OCI-LY3 (cell line): ENCODE measurements around the gene CTCF.

ENCODE experiments used
- H2AFZ ChIP-seq: fragments of 200-600, 300-600 bp; shearing (Covaris generic); 2 replicates; pipeline ENCODE4 v1.6.0; 2014; ENCODE audit warnings: antibody characterized with exemption, low read depth, low read length
- H3K27ac ChIP-seq: fragments of 200-600, 300-600 bp; sonication (generic); 2 replicates; pipeline ENCODE4 v1.5.1; 2014; ENCODE audit warnings: mild to moderate bottlenecking, low read length, moderate library complexity, mixed read lengths
- H3K27me3 ChIP-seq: fragments of 200-600, 300-600 bp; sonication (generic); 2 replicates; pipeline ENCODE4 v1.6.1; 2014; ENCODE audit warnings: low read depth, low read length, mixed read lengths
- H3K36me3 ChIP-seq: fragments of 200-600, 300-600 bp; sonication (generic); replicated peaks from 2 replicates; pipeline ENCODE3; 2014; ENCODE audit warnings: low read depth, low read length, mixed read lengths
- H3K4me1 ChIP-seq: fragments of 300-600, 200-600 bp; sonication (generic); 2 replicates; pipeline ENCODE4 v1.6.1; 2014; ENCODE audit warnings: low read length, mixed read lengths
- H3K4me2 ChIP-seq: fragments of 200-600, 300-600 bp; sonication (generic); 2 replicates; pipeline ENCODE4 v1.6.1; 2014; ENCODE audit warnings: low read length, mixed read lengths
- H3K4me3 ChIP-seq: fragments of 300-600, 200-600 bp; sonication (generic); 2 replicates; pipeline ENCODE4 v1.5.1; 2014; ENCODE audit warnings: antibody characterized with exemption, mild to moderate bottlenecking, low read length, moderate library complexity
- H3K79me2 ChIP-seq: fragments of 300-600, 200-600 bp; shearing (Covaris generic); 2 replicates; pipeline ENCODE4 v1.6.1; 2014; ENCODE audit warnings: mild to moderate bottlenecking, low read length, mixed read lengths
- H3K9ac ChIP-seq: fragments of 300-600, 200-600 bp; shearing (Covaris generic); 2 replicates; pipeline ENCODE4 v1.6.0; 2014; ENCODE audit warnings: mild to moderate bottlenecking, low read length, moderate library complexity
- H3K9me3 ChIP-seq: fragments of 200-600, 300-600 bp; shearing (Covaris generic); 2 replicates; pipeline ENCODE4 v1.6.1; 2014; ENCODE audit warnings: low read length, mixed read lengths; ENCODE audit not compliant: insufficient read depth
- H4K20me1 ChIP-seq: fragments of 200-600, 300-600 bp; sonication (generic); 2 replicates; pipeline ENCODE4 v1.6.1; 2016; ENCODE audit warnings: low read length, mixed read lengths; ENCODE audit not compliant: insufficient read depth
- CTCF ChIP-seq: fragments of 200-600, 300-600 bp; sonication (generic); IDR thresholded peaks from 2 replicates; pipeline ENCODE4 v1.5.1; 2014; ENCODE audit warnings: antibody characterized with exemption, low read length, low read depth
- EZH2phosphoT487 ChIP-seq: fragments of 200-600 bp; shearing (Covaris generic); IDR thresholded peaks from 2 replicates; pipeline ENCODE4 v1.6.1; 2018; ENCODE audit warnings: antibody characterized with exemption, mixed run types, low read depth

The CTCF gene

DNA sequence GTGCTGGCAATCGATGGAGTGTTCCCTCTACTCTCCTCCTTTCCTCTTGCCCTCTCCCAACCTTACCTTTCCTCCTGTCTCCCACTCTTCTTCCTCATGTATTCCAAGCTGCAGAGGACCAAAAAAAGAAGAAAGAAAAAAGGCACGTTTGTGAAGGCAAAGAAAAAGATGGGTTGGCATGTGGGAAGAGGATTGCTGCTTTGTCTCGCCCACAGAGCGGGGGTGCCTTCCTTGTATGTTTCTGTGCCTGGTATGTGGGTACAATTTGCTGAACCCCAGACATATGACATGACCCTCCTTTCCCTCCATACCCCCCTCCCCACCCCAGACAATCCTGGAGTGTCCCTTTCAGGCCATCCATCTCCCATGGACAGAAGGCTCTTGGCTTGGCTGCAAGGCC, 13.1 kb upstream of the CTCF start:
- TF ChIP-seq CTCF (no peak), EZH2phosphoT487 (no peak)
- Histone ChIP-seq H3K4me3 (no peak overlapping the region), H3K4me2 (no peak overlapping the region), H3K4me1 (peaks cover 23% of the 10 kb centered on the region), H3K9me3 (no peaks in the 10 kb centered on the region), H3K79me2 (no peaks in the 10 kb centered on the region), H4K20me1 (0 out of 2 replicates have a peak, but pooled peaks cover 4% of the 10 kb centered on the region), H2AFZ (no peak overlapping the region), H3K9ac (no peak overlapping the region), H3K27me3 (no peaks in the 10 kb centered on the region), H3K36me3 (peaks cover 30% of the 10 kb centered on the region), H3K27ac (no peak overlapping the region)

DNA sequence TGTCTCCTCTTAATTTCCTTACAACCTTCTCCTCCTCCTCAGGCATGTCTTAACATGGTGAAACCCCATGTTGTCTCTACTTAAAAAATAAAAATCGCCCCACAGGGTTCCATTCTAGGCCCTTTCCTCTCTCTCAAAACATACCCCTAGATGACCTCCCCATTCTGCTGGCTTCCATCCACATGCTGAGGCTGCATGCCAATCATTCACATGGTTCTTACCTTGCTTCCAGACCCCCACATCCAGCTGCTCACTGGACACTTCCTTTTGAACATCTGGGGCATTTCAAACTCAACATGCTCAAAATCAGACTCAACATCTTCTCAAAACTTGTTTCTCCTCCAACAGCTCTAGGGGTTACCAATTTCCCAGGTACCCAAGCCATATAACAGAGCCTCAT, 12.4 kb upstream of the CTCF start:
- H3K4me2 ChIP-seq, result no peak overlapping the region
- 0 out of 2 replicates have a peak, but pooled peaks cover 4% of the 10 kb centered on the region for H4K20me1 ChIP-seq
- H3K4me1 ChIP-seq, result peaks cover 23% of the 10 kb centered on the region
- H3K9me3 ChIP-seq, result no peaks in the 10 kb centered on the region
- H3K27ac ChIP-seq, result no peak overlapping the region
- no peak overlapping the region for H3K9ac ChIP-seq
- H3K36me3 ChIP-seq, result peaks cover 23% of the 10 kb centered on the region
- no peak overlapping the region for H2AFZ ChIP-seq
- H3K79me2 ChIP-seq, result no peaks in the 10 kb centered on the region
- no peak overlapping the region for H3K4me3 ChIP-seq
- TF ChIP-seq CTCF (no peak), EZH2phosphoT487 (no peak)
- H3K27me3 ChIP-seq, result no peaks in the 10 kb centered on the region

DNA sequence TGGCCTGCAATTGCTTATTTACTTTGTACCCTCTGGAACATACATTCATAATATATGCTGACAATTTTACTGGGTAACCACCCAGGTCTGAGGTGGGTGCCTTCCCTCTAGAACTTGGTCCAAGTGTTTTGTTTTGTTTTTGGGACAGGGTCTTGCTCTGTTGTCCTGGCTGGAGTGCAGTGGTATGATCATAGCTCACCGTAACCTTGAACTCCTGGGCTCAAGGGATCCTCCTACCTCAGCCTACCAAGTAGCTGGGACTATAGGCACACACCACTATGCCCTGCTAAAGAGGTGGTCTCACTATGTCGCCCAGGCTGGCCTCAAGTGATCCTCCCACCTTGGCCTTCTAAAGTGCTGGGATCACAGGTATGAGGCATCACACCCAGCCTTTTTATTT, 11.2 kb upstream of the CTCF start:
- Histone ChIP-seq H3K36me3 (peaks cover 15% of the 10 kb centered on the region), H3K79me2 (no peaks in the 10 kb centered on the region), H3K4me2 (no peak overlapping the region), H4K20me1 (0 out of 2 replicates have a peak, but pooled peaks cover 4% of the 10 kb centered on the region), H3K27ac (no peak overlapping the region), H2AFZ (no peak overlapping the region), H3K4me3 (no peak overlapping the region), H3K9me3 (no peaks in the 10 kb centered on the region), H3K27me3 (no peaks in the 10 kb centered on the region), H3K4me1 (peaks cover 29% of the 10 kb centered on the region), H3K9ac (no peak overlapping the region)
- no peak for TF ChIP-seq EZH2phosphoT487
- TF ChIP-seq CTCF, result no peak

- no peak overlapping the region for H3K4me3 ChIP-seq
- TF ChIP-seq CTCF, result no peak
- TF ChIP-seq EZH2phosphoT487, result no peak
- no peaks in the 10 kb centered on the region for H4K20me1 ChIP-seq
- H3K4me2 ChIP-seq, result no peak overlapping the region
- H3K36me3 ChIP-seq, result peaks cover 8% of the 10 kb centered on the region
- no peaks in the 10 kb centered on the region for H3K79me2 ChIP-seq
- H2AFZ ChIP-seq, result no peak overlapping the region
- no peaks in the 10 kb centered on the region for H3K9me3 ChIP-seq
- no peak overlapping the region for H3K27ac ChIP-seq
- no peaks in the 10 kb centered on the region for H3K27me3 ChIP-seq
- peaks cover 27% of the 10 kb centered on the region for H3K4me1 ChIP-seq
- H3K9ac ChIP-seq, result no peak overlapping the region
Observed at GRCh38 chr16:67551972-67552371, 10.4 kb upstream of the CTCF start.
